ENCODE data around the gene BEST2.
A peak's percentile ranks its signal among the peaks of the same experiment; 100 is the strongest.

The BEST2 gene

DNA sequence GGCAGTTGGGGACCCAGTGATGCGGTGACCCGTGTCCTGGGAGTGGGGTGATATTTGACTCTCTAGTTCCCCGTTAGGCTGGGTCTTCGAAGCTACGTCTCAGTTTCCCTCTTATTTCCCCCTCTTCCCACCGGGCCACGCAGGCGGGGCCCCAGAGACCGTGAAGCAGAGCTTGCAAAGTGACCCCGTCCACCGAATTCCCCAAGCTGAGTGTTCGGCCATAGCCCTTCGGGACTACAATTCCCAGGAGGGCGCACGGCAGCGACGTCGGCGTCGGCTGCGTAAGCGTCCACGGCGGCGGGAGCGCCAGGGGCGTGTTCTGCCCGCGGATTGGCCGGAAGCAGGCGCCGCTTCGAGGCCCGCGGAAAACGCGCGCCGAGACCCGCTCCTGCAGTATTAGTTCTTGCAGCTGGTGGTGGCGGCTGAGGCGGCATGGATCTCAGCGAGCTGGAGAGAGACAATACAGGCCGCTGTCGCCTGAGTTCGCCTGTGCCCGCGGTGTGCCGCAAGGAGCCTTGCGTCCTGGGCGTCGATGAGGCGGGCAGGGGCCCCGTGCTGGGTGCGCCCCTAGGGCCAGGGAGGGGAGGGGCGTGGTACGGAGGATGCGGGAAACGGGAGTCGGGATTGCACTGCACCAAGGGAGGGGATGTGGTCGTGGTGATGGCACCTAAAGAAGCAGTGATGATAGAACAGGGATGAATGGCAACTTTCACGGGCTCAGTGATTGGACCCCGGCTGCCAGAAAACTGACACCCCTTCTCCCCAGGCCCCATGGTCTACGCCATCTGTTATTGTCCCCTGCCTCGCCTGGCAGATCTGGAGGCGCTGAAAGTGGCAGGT is 54.9 kb downstream of the BEST2 start, which contains the start of gene RNASEH2A:
RNASEH2A (plus strand) TSS at position 343 of the 840 bp plus-strand sequence; CDS start at position 433, 90 bp downstream.
- TF ChIP-seq FOXM1 (IDR thresholded peaks at IDR 0.05; ENCODE audit: borderline replicate concordance, low read depth) (peak; percentile 53; the same call in 1 of the 2 replicates), NFIC (IDR thresholded peaks at IDR 0.05) (no peak), CREB1 (IDR thresholded peaks at IDR 0.05; ENCODE audit: low read depth) (peak; percentile 75), RAD21 (IDR thresholded peaks at IDR 0.05; ENCODE audit: low read depth) (no peak), TCF12 (IDR thresholded peaks at IDR 0.05; ENCODE audit: low read depth) (0 out of 2 replicates have a peak, but pooled peaks have one; percentile 60), CEBPB (IDR thresholded peaks at IDR 0.05) (no peak), TAF1 (IDR thresholded peaks at IDR 0.05; ENCODE audit: low read depth) (peak; percentile 75), TEAD4 (IDR thresholded peaks at IDR 0.05) (0 out of 2 replicates have a peak, but pooled peaks have one; percentile 5), ZBTB7A (IDR thresholded peaks at IDR 0.05; ENCODE audit: low read depth) (no peak), EP300 (IDR thresholded peaks at IDR 0.05; ENCODE audit: borderline replicate concordance) (no peak), YY1 (IDR thresholded peaks at IDR 0.05; ENCODE audit: low read depth) (peak; percentile 89), EGR1 (IDR thresholded peaks at IDR 0.05) (no peak)
- TF ChIP-seq, protein P1, sequence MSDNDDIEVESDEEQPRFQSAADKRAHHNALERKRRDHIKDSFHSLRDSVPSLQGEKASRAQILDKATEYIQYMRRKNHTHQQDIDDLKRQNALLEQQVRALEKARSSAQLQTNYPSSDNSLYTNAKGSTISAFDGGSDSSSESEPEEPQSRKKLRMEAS (IDR thresholded peaks at IDR 0.05), result peak; percentile 97
- TF ChIP-seq, protein P2, sequence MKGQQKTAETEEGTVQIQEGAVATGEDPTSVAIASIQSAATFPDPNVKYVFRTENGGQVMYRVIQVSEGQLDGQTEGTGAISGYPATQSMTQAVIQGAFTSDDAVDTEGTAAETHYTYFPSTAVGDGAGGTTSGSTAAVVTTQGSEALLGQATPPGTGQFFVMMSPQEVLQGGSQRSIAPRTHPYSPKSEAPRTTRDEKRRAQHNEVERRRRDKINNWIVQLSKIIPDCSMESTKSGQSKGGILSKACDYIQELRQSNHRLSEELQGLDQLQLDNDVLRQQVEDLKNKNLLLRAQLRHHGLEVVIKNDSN (IDR thresholded peaks at IDR 0.05), result no peak
- TF ChIP-seq, protein P3, sequence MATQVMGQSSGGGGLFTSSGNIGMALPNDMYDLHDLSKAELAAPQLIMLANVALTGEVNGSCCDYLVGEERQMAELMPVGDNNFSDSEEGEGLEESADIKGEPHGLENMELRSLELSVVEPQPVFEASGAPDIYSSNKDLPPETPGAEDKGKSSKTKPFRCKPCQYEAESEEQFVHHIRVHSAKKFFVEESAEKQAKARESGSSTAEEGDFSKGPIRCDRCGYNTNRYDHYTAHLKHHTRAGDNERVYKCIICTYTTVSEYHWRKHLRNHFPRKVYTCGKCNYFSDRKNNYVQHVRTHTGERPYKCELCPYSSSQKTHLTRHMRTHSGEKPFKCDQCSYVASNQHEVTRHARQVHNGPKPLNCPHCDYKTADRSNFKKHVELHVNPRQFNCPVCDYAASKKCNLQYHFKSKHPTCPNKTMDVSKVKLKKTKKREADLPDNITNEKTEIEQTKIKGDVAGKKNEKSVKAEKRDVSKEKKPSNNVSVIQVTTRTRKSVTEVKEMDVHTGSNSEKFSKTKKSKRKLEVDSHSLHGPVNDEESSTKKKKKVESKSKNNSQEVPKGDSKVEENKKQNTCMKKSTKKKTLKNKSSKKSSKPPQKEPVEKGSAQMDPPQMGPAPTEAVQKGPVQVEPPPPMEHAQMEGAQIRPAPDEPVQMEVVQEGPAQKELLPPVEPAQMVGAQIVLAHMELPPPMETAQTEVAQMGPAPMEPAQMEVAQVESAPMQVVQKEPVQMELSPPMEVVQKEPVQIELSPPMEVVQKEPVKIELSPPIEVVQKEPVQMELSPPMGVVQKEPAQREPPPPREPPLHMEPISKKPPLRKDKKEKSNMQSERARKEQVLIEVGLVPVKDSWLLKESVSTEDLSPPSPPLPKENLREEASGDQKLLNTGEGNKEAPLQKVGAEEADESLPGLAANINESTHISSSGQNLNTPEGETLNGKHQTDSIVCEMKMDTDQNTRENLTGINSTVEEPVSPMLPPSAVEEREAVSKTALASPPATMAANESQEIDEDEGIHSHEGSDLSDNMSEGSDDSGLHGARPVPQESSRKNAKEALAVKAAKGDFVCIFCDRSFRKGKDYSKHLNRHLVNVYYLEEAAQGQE (IDR thresholded peaks at IDR 0.05; ENCODE audit: low read depth), result no peak

Data from Ishikawa (cell line).